Breast epithelium (tissue), 3 donors: ENCODE measurements around the gene TMEM271.
"Not testable (repeated sequence)": the region's sequence is repeated elsewhere in the genome, so short reads cannot be mapped to it uniquely, and the experiment has no call there.

ENCODE experiments used
- POLR2A ChIP-seq: fragments of 450-650 bp; IDR thresholded peaks from one replicate; pipeline ENCODE4 v1.6.1; 2016; ENCODE audit warnings: antibody characterized with exemption, mild to moderate bottlenecking, moderate library complexity
- POLR2AphosphoS5 ChIP-seq, 3 donors: sonication (generic); formaldehyde crosslinking; IDR thresholded peaks; one replicate each; pipeline ENCODE4 v1.6.1; 2017; ENCODE audit warnings: antibody characterized with exemption in 3 of 3
- TF ChIP-seq, protein P1 (sequence below), 3 donors: fragments of 450-650 bp; IDR thresholded peaks; one replicate each; pipeline ENCODE4 v1.5.1; 2016 to 2017; ENCODE audit warnings: antibody characterized with exemption in 3 of 3, mild to moderate bottlenecking in 3 of 3, moderate library complexity in 3 of 3

- not testable (repeated sequence) for TF ChIP-seq POLR2AphosphoS5 (IDR thresholded peaks at IDR 0.05); POLR2A
- TF ChIP-seq, protein P1, sequence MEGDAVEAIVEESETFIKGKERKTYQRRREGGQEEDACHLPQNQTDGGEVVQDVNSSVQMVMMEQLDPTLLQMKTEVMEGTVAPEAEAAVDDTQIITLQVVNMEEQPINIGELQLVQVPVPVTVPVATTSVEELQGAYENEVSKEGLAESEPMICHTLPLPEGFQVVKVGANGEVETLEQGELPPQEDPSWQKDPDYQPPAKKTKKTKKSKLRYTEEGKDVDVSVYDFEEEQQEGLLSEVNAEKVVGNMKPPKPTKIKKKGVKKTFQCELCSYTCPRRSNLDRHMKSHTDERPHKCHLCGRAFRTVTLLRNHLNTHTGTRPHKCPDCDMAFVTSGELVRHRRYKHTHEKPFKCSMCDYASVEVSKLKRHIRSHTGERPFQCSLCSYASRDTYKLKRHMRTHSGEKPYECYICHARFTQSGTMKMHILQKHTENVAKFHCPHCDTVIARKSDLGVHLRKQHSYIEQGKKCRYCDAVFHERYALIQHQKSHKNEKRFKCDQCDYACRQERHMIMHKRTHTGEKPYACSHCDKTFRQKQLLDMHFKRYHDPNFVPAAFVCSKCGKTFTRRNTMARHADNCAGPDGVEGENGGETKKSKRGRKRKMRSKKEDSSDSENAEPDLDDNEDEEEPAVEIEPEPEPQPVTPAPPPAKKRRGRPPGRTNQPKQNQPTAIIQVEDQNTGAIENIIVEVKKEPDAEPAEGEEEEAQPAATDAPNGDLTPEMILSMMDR (IDR thresholded peaks at IDR 0.05), result not testable (repeated sequence)
Observed at GRCh38 chr4:592178-592577, 16.1 kb upstream of the TMEM271 start.
